ENCODE measurements around the gene PA2G4. TPM values are rescaled to one million over a fixed set of nuclear protein-coding genes. Genes with fewer than 3 reads are reported as not detected.

PA2G4 gene
- total RNA-seq, 4 donors from 2014 or later = 22.1 to 63.0 (median 44.8) TPM

DNA sequence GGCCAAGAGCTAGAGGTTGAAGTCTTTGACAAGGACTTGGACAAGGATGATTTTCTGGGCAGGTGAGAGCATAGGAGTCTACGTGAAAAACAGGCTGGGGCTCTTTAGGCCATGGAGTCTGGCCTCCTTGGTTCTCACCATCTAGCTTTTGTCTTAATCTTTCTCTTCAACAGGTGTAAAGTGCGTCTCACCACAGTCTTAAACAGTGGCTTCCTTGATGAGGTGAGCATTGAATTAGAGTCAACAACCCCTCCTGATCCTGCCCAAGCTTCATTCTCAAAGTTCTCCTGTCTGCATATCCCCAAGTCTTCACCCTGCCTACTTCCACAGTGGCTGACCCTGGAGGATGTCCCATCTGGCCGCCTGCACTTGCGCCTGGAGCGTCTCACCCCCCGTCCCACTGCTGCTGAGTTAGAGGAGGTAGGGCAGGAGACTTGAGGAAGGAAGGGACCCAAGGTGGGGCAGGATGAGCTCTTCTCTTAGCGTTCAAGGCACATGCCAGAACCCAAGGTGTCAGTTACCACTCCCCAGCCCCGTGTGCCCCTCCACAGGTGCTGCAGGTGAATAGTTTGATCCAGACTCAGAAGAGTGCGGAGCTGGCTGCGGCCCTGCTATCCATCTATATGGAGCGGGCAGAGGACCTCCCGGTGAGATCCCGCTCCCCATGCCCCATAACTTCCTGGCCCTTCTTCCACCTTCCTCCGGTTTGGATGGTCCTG, 33.7 kb downstream of the PA2G4 start:
- Histone ChIP-seq H3K9me3 (no peaks in the 10 kb centered on the region), H3K4me1 (peaks cover 0 to 2% (median 0%) of the 10 kb centered on the region in 4 donors), H3K27ac (no peak overlapping the region), H3K27me3 (no peaks in the 10 kb centered on the region), H3K4me3 (no peak overlapping the region), H3K36me3 (peaks cover 0 to 64% (median 31%) of the 10 kb centered on the region in 4 donors)
- intact Hi-C loops (cut with DNase I; ENCODE audit: low total_unique reads) (no loop called here), in situ Hi-C loops (cut with MboI; ENCODE audit: low pct_ligation_motif_present in 1 of 4, low pct_unique_long_range_greater_than_20kb in 1 of 4, low sequenced_read_pairs in 3 of 4) (no loop called here)
- WGBS, 2 donors (ENCODE audit: low coverage in 1 of 2) = 86 to 94% methylated on average over 1 to 14 of the region's 14 CpGs
- DNase-seq = no peak
- no peak for TF ChIP-seq POLR2AphosphoS5 (IDR thresholded peaks at IDR 0.05)
- no peak for TF ChIP-seq EP300 (IDR thresholded peaks at IDR 0.05; ENCODE audit: low read depth)
- TF ChIP-seq POLR2A (IDR thresholded peaks at IDR 0.05) = no peak
- TF ChIP-seq, protein P1, sequence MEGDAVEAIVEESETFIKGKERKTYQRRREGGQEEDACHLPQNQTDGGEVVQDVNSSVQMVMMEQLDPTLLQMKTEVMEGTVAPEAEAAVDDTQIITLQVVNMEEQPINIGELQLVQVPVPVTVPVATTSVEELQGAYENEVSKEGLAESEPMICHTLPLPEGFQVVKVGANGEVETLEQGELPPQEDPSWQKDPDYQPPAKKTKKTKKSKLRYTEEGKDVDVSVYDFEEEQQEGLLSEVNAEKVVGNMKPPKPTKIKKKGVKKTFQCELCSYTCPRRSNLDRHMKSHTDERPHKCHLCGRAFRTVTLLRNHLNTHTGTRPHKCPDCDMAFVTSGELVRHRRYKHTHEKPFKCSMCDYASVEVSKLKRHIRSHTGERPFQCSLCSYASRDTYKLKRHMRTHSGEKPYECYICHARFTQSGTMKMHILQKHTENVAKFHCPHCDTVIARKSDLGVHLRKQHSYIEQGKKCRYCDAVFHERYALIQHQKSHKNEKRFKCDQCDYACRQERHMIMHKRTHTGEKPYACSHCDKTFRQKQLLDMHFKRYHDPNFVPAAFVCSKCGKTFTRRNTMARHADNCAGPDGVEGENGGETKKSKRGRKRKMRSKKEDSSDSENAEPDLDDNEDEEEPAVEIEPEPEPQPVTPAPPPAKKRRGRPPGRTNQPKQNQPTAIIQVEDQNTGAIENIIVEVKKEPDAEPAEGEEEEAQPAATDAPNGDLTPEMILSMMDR (IDR thresholded peaks at IDR 0.05) = no peak

DNA sequence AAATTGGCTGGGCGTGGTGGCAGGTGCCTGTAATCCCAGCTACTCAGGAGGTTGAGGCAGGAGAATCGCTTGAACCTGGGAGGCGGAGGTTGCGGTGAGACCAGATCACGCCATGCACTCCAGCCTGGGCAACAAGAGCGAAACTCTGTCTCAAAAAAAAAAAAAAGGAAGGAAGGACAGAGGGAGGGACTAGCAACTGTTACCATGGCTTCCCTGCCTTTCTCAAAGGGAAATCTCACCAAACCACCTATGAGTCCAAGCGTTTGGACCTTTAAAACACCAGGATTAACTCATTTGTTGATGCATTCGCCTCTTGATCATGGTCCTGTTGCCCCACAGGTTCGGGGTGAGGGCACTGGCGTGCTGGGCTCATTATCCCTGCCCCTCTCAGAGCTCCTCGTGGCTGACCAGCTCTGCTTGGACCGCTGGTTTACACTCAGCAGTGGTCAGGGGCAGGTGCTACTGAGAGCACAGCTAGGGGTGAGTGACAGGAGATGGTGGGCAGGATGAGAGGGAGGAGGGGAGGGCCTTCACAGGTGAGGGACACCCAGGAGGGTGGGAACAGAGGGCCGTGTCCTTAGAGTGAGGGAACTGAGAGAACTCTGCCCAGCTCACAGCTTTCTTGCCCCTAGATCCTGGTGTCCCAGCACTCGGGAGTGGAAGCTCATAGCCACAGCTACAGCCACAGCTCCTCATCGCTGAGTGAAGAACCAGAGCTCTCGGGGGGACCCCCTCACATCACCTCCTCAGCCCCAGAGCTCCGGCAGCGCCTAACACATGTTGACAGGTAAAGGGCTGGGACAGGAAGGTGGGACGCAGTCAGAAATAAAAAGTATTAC, 37.8 kb downstream of the PA2G4 start:
- no peak for DNase-seq
- H3K36me3 ChIP-seq = peaks cover 0 to 53% (median 23%) of the 10 kb centered on the region in 4 donors
- no peaks in the 10 kb centered on the region for H3K9me3 ChIP-seq
- H3K27me3 ChIP-seq = no peaks in the 10 kb centered on the region
- TF ChIP-seq, protein P1 (IDR thresholded peaks at IDR 0.05) = no peak
- TF ChIP-seq EP300 (IDR thresholded peaks at IDR 0.05; ENCODE audit: low read depth) (no peak), POLR2AphosphoS5 (IDR thresholded peaks at IDR 0.05) (no peak), POLR2A (IDR thresholded peaks at IDR 0.05) (no peak)
- intact Hi-C loops (cut with DNase I; ENCODE audit: low total_unique reads) (no loop called here), in situ Hi-C loops (cut with MboI; ENCODE audit: low pct_ligation_motif_present in 1 of 4, low pct_unique_long_range_greater_than_20kb in 1 of 4, low sequenced_read_pairs in 3 of 4) (no loop called here)
- peak overlapping the region in 1 of 4 donors; percentile 66 for H3K27ac ChIP-seq
- no peak overlapping the region for H3K4me3 ChIP-seq
- peaks cover 6 to 31% (median 9%) of the 10 kb centered on the region in 4 donors for H3K4me1 ChIP-seq
- 90 to 96% methylated on average over 7 to 19 of the region's 19 CpGs for WGBS, 2 donors (ENCODE audit: low coverage in 1 of 2)

DNA sequence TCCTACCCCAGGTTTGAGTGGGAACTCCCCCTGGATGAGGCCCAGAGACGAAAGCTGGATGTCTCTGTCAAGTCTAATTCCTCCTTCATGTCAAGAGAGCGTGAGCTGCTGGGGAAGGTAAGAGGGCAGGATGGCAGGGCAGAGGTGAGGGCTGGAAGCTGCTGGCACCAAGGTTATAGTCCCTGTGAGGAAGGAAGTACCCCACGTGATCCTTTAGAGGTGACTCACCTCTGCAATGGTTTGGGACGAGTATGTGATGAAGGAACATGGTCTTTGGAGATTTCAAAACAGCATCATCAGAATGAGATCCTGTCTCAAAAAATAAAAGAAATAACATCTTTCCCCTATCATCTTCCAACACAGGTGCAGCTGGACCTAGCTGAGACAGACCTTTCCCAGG, 38.9 kb downstream of the PA2G4 start:
- Histone ChIP-seq H3K9me3 (no peaks in the 10 kb centered on the region), H3K27ac (peak overlapping the region; percentile 11 to 66 (median 56)), H3K4me1 (peaks cover 6 to 38% (median 13%) of the 10 kb centered on the region in 4 donors), H3K4me3 (no peak overlapping the region), H3K27me3 (no peaks in the 10 kb centered on the region), H3K36me3 (peaks cover 0 to 42% (median 18%) of the 10 kb centered on the region in 4 donors)
- in situ Hi-C loops (cut with MboI; ENCODE audit: low pct_ligation_motif_present in 1 of 4, low pct_unique_long_range_greater_than_20kb in 1 of 4, low sequenced_read_pairs in 3 of 4) (no loop called here), intact Hi-C loops (cut with DNase I; ENCODE audit: low total_unique reads) (no loop called here)
- no peak for TF ChIP-seq EP300 (IDR thresholded peaks at IDR 0.05; ENCODE audit: low read depth)
- no peak for TF ChIP-seq POLR2A (IDR thresholded peaks at IDR 0.05)
- TF ChIP-seq, protein P1 (IDR thresholded peaks at IDR 0.05) = no peak
- no peak for TF ChIP-seq POLR2AphosphoS5 (IDR thresholded peaks at IDR 0.05)
- WGBS, 2 donors (ENCODE audit: low coverage in 1 of 2) = 61% methylated on average over 4 of the region's 4 CpGs; no CpG with 5 or more reads in 1 of the 2 donors
- DNase-seq = no peak

DNA sequence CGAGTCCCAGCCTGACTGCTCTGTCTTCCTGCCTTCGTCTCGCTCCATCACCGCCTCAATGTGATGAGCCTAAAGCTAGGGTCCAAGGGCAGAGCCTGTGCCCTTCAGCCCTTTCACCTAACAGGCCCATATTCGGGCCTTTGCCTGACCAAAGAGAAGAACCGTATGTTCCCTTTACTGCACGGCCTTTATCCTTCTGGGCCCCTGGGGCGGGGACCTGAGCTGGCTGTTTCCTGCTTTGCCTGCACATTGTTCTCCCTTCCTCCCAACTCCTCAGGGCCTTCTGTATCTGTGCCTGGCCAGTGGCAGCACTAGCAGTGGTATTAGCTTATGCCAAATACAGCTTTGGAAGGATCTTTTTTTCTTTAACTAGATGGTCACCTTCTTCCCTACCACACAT, 39.5 kb downstream of the PA2G4 start:
- DNase-seq = peak; percentile 62
- Histone ChIP-seq H3K4me1 (peaks cover 6 to 38% (median 13%) of the 10 kb centered on the region in 4 donors), H3K27me3 (no peaks in the 10 kb centered on the region), H3K4me3 (no peak overlapping the region), H3K36me3 (peaks cover 0 to 37% (median 15%) of the 10 kb centered on the region in 4 donors), H3K27ac (peak overlapping the region; percentile 11 to 66 (median 56)), H3K9me3 (no peaks in the 10 kb centered on the region)
- no peak for TF ChIP-seq EP300 (IDR thresholded peaks at IDR 0.05; ENCODE audit: low read depth)
- peak in 2 of 3 donors; percentile 22 to 24 for TF ChIP-seq POLR2AphosphoS5 (IDR thresholded peaks at IDR 0.05)
- peak; percentile 26 for TF ChIP-seq POLR2A (IDR thresholded peaks at IDR 0.05)
- TF ChIP-seq, protein P1 (IDR thresholded peaks at IDR 0.05) = no peak
- WGBS, 2 donors (ENCODE audit: low coverage in 1 of 2) = 73% methylated on average over 8 of the region's 8 CpGs; no CpG with 5 or more reads in 1 of the 2 donors
- in situ Hi-C loops (cut with MboI; ENCODE audit: low pct_ligation_motif_present in 1 of 4, low pct_unique_long_range_greater_than_20kb in 1 of 4, low sequenced_read_pairs in 3 of 4) (no loop called here), intact Hi-C loops (cut with DNase I; ENCODE audit: low total_unique reads) (no loop called here)

Measured in transverse colon (tissue), 4 donors.